Gastroesophageal sphincter (tissue), 3 donors: ENCODE data around the gene EIF1AX.
"Not testable (repeated sequence)": the region's sequence is repeated elsewhere in the genome, so short reads cannot be mapped to it uniquely, and the experiment has no call there.

Experiments
- CTCF ChIP-seq, 4 experiments: fragments of 200-600 bp in 2 of 4; fragments of 450-650 bp in 2 of 4; sonication (generic) in 1 of 4; IDR thresholded peaks; one replicate each; pipeline ENCODE4 v1.5.1; 2017 to 2019; ENCODE audit warnings: antibody characterized with exemption in 4 of 4, mild to moderate bottlenecking in 2 of 4, moderate library complexity in 2 of 4
- EP300 ChIP-seq: sonication (generic); formaldehyde crosslinking; IDR thresholded peaks from one replicate; pipeline ENCODE4 v1.6.1; 2017; ENCODE audit warnings: antibody characterized with exemption, mild to moderate bottlenecking
- POLR2A ChIP-seq, 2 donors: fragments of 450-650 bp; IDR thresholded peaks; one replicate each; pipeline ENCODE4 v1.6.1; 2017; ENCODE audit warnings: antibody characterized with exemption in 2 of 2, mild to moderate bottlenecking in 2 of 2, moderate library complexity in 1 of 2
- POLR2AphosphoS5 ChIP-seq: sonication (generic); formaldehyde crosslinking; IDR thresholded peaks from one replicate; pipeline ENCODE4 v1.6.1; 2017; ENCODE audit warnings: antibody characterized with exemption

- TF ChIP-seq CTCF (IDR thresholded peaks at IDR 0.05); POLR2AphosphoS5; POLR2A (IDR thresholded peaks at IDR 0.05); EP300: not testable (repeated sequence)
Observed at GRCh38 chrX:20162516-20162915, 20.9 kb upstream of the EIF1AX start.
